A549 (cell line): Measurements from ENCODE around the gene KIAA1755. TPM values are rescaled to one million over a fixed set of nuclear protein-coding genes. Genes with fewer than 3 reads are reported as not detected.
A peak's percentile ranks its signal among the peaks of the same experiment; 100 is the strongest.

Experiments used
- ATAC-seq, 2 experiments: fragments of 200-7000 bp in 1 of 2; fragments of >200 bp in 1 of 2; cut with Nextera tagmentation in 1 of 2; cut with Tn5 transposase in 1 of 2; 3 replicates each; pipeline versions ENCODE4 v1.8.0 to v1.9.1; 2018 to 2020; ENCODE audit warnings: mild to moderate bottlenecking in 1 of 2, moderate library complexity in 1 of 2
- CTCF ChIA-PET: fragments of 300-600 bp; sonication (Branson Sonifier 250); formaldehyde crosslinking; extraction: SDS; loops from one replicate; lab custom pipeline; 2021; ENCODE audit warnings: antibody characterized with exemption, inconsistent platforms; lab: Yijun Ruan, JAX
- POLR2A ChIA-PET: fragments of 350-600 bp; formaldehyde crosslinking; extraction: SDS; loops from one replicate; lab custom pipeline; 2021; ENCODE audit warnings: antibody characterized with exemption, inconsistent platforms; lab: Yijun Ruan, JAX
- DNase-seq, 2 experiments: peaks; one replicate each; pipeline versions ENCODE4 v3.0.0 to v3.0.0-alpha.2; 2011 to 2016; ENCODE audit warnings: low read depth in 1 of 2, low spot score in 1 of 2
- FAIRE-seq: peaks from 2 replicates; lab custom pipeline; 2011; peaks lifted over from hg19 to GRCh38; lab: Jason Lieb, UNC
- H3K27ac ChIP-seq, 2 experiments: fragments of >200 bp; sonication (Bioruptor Twin); formaldehyde crosslinking; 3 replicates each; pipeline ENCODE4 v1.5.1; 2016 to 2017
- H3K4me1 ChIP-seq: fragments of >200 bp; sonication (Bioruptor Twin); formaldehyde crosslinking; 3 replicates; pipeline ENCODE4 v1.6.1; 2016
- H3K4me2 ChIP-seq: fragments of >200 bp; sonication (Bioruptor Twin); formaldehyde crosslinking; 3 replicates; pipeline ENCODE4 v1.6.1; 2016
- H3K4me3 ChIP-seq: fragments of >200 bp; sonication (Bioruptor Twin); formaldehyde crosslinking; 3 replicates; pipeline ENCODE4 v1.5.1; 2016
- H3K9me3 ChIP-seq: fragments of >200 bp; sonication (Bioruptor Twin); formaldehyde crosslinking; 3 replicates; pipeline ENCODE4 v1.6.1; 2016
- BHLHE40 ChIP-seq: IDR thresholded peaks from 2 replicates; pipeline ENCODE4 v1.6.1; 2012; ENCODE audit warnings: low read depth, low read length, inconsistent platforms
- CEBPB ChIP-seq, 2 experiments: fragments of >200 bp in 1 of 2; sonication (Bioruptor Twin) in 1 of 2; formaldehyde crosslinking in 1 of 2; IDR thresholded peaks; 2 replicates each; pipeline ENCODE4 v1.6.1; 2012 to 2016
- CTCF ChIP-seq: fragments of >200 bp; sonication (Bioruptor Twin); formaldehyde crosslinking; IDR thresholded peaks from 3 replicates; pipeline ENCODE4 v1.5.1; 2016
- EHMT2 ChIP-seq: fragments of 200-600 bp; sonication (generic); IDR thresholded peaks from 2 replicates; pipeline ENCODE4 v1.6.1; 2016; ENCODE audit warnings: antibody characterized with exemption, low read depth, mild to moderate bottlenecking, moderate library complexity
- EP300 ChIP-seq, 2 experiments: fragments of >200 bp; sonication (Bioruptor Twin); formaldehyde crosslinking; IDR thresholded peaks; 2 replicates in 1 of 2; 3 replicates in 1 of 2; pipeline ENCODE4 v1.6.1; 2016 to 2017
- FOSL2 ChIP-seq, 2 experiments: fragments of 450-650 bp in 1 of 2; fragments of >200 bp in 1 of 2; sonication (Bioruptor Twin) in 1 of 2; formaldehyde crosslinking; IDR thresholded peaks; 2 replicates each; pipeline versions ENCODE4 v1.5.0 to v1.6.1; 2016 to 2020; ENCODE audit warnings: mild to moderate bottlenecking in 1 of 2, moderate library complexity in 1 of 2
- GATA3 ChIP-seq: IDR thresholded peaks from 2 replicates; pipeline ENCODE4 v1.6.1; 2012; ENCODE audit warnings: borderline replicate concordance
- HES2 ChIP-seq: fragments of >200 bp; sonication (Bioruptor Twin); formaldehyde crosslinking; IDR thresholded peaks from 2 replicates; pipeline ENCODE4 v1.6.1; 2016
- HEYL ChIP-seq: fragments of 250-450 bp; sonication (Bioruptor Pico); IDR thresholded peaks from 2 replicates; pipeline ENCODE4 v1.8.0; 2021; ENCODE audit warnings: mild to moderate bottlenecking, moderate library complexity
- HMGXB4 ChIP-seq: fragments of 250-450 bp; sonication (Bioruptor Pico); IDR thresholded peaks from 2 replicates; pipeline ENCODE4 v1.5.0; 2021; ENCODE audit warnings: mild to moderate bottlenecking, moderate library complexity, borderline replicate concordance
- JUN ChIP-seq, 2 experiments: fragments of >200 bp; sonication (Bioruptor Twin); formaldehyde crosslinking; IDR thresholded peaks; 2 replicates in 1 of 2; 3 replicates in 1 of 2; pipeline ENCODE4 v1.6.1; 2016 to 2017
- JUNB ChIP-seq: fragments of >200 bp; sonication (Bioruptor Twin); formaldehyde crosslinking; IDR thresholded peaks from 2 replicates; pipeline ENCODE4 v1.6.1; 2016
- KDM5A ChIP-seq: fragments of 200-600 bp; sonication (generic); IDR thresholded peaks from 2 replicates; pipeline ENCODE4 v1.6.1; 2016; ENCODE audit warnings: antibody characterized with exemption, mild to moderate bottlenecking
- MAFK ChIP-seq: fragments of 450-650 bp; IDR thresholded peaks from 2 replicates; pipeline ENCODE4 v1.6.1; 2014; ENCODE audit not compliant: partially characterized antibody
- PHF8 ChIP-seq: fragments of 200-600 bp; sonication (generic); IDR thresholded peaks from 2 replicates; pipeline ENCODE4 v1.6.1; 2016; ENCODE audit warnings: low read depth, mild to moderate bottlenecking, antibody characterized with exemption, moderate library complexity, borderline replicate concordance
- POLR2AphosphoS2 ChIP-seq: conservative IDR thresholded peaks from 2 replicates; pipeline ENCODE4 v1.6.1; 2012; ENCODE audit warnings: low read length, improper control_type of control experiment, inconsistent platforms
- RARB ChIP-seq: fragments of 250-450 bp; sonication (Bioruptor Pico); IDR thresholded peaks from 2 replicates; pipeline ENCODE4 v1.8.0; 2021; ENCODE audit warnings: mild to moderate bottlenecking, moderate library complexity
- RCOR1 ChIP-seq: fragments of 150-350 bp; IDR thresholded peaks from 2 replicates; pipeline ENCODE4 v1.6.1; 2014; ENCODE audit warnings: antibody characterized with exemption, low read length, low read depth
- RFX5 ChIP-seq: fragments of 450-650 bp; IDR thresholded peaks from 2 replicates; pipeline ENCODE4 v1.7.1; 2014; ENCODE audit warnings: antibody characterized with exemption, mild to moderate bottlenecking, moderate library complexity
- RNF2 ChIP-seq: fragments of 200-600 bp; sonication (generic); IDR thresholded peaks from 2 replicates; pipeline ENCODE4 v1.6.1; 2016; ENCODE audit warnings: low read depth, mild to moderate bottlenecking, antibody characterized with exemption, moderate library complexity, borderline replicate concordance
- SREBF2 ChIP-seq: fragments of 450-650 bp; IDR thresholded peaks from 2 replicates; pipeline ENCODE4 v1.6.1; 2014; ENCODE audit warnings: mild to moderate bottlenecking, moderate library complexity
- TFCP2L1 ChIP-seq: fragments of 250-450 bp; sonication (Bioruptor Pico); IDR thresholded peaks from 2 replicates; pipeline ENCODE4 v1.5.0; 2021; ENCODE audit warnings: mild to moderate bottlenecking
- USF2 ChIP-seq: fragments of 450-650 bp; IDR thresholded peaks from 2 replicates; pipeline ENCODE4 v1.6.1; 2014; ENCODE audit warnings: antibody characterized with exemption
- ZC3H11A ChIP-seq: fragments of 450-650 bp; IDR thresholded peaks from 2 replicates; pipeline ENCODE4 v1.6.1; 2014; ENCODE audit warnings: antibody characterized with exemption, mild to moderate bottlenecking
- ZNF302 ChIP-seq: fragments of 250-450 bp; sonication (Bioruptor Pico); IDR thresholded peaks from 2 replicates; pipeline ENCODE4 v1.9.0; 2021; ENCODE audit warnings: inconsistent platforms, mild to moderate bottlenecking, moderate library complexity
- WGBS: methylation state at CpG from one replicate; pipeline ENCODE4 v1.1.6; 2017; ENCODE audit errors: missing lambda C conversion rate; 5-methylcytosine and 5-hydroxymethylcytosine counted together
- polyA plus RNA-seq, 4 experiments: library from polyadenylated mRNA; depleted of rRNA in 3 of 4; stranded (reverse); fragments of >200 nt; fragmentation: RNase III in 1 of 4; extraction: RNeasy Plus Mini Kit Qiagen cat#74134 plus additional on column Dnase treatment in 1 of 4; gene quantifications; 2 replicates in 3 of 4; 3 replicates in 1 of 4; pipeline ENCODE4 v1.2.3, GENCODE V29; 2011 to 2017

Gene KIAA1755
- polyA plus RNA-seq, 2 of the 4 experiments (the other 2 are of a cell fraction): 0.04 to 0.21 TPM

- peak overlapping the region; percentile 55 to 87 for H3K27ac ChIP-seq
- H3K4me1 ChIP-seq: peaks cover 41% of the 10 kb centered on the region
- FAIRE-seq: no peak
- POLR2A ChIA-PET: no interaction called here
- CTCF ChIA-PET: interaction anchor here (0.7 to 19.7 kb wide), 7 partner anchors 9 to 103 kb away, joined by 3 to 350 read pairs (median 4); no protein-coding TSS in a partner anchor
- TF ChIP-seq CTCF (no peak), RNF2 (no peak), BHLHE40 (no peak), RARB (no peak), MAFK (peak; percentile 96), ZNF302 (CRISPR knock-in tag) (no peak), EHMT2 (no peak), GATA3 (no peak), HEYL (no peak)
- TF ChIP-seq, all 56 proteins: peak for 1
- 86% methylated on average over 5 of the region's 5 CpGs for WGBS
- ATAC-seq (peak in 1 of 2 experiments; percentile 68; a peak in 3 of 6 replicates), DNase-seq (no peak)
- Histone ChIP-seq H3K4me2 (peak overlapping the region; percentile 36; the same call in 2 of the 3 replicates), H3K9me3 (peaks cover 5% of the 10 kb centered on the region; the same call in 2 of the 3 replicates), H3K4me3 (no peak overlapping the region)
These were observed 73.0 kb downstream of the KIAA1755 start for GRCh38 chr20:38187517-38187916.

- TF ChIP-seq JUN (IDR thresholded peaks at IDR 0.05): peak in 1 of 2 experiments; percentile 55; a peak in 2 of 5 replicates
- TF ChIP-seq ZNF302 (CRISPR knock-in tag): no peak
- TF ChIP-seq FOSL2 (IDR thresholded peaks at IDR 0.05): peak; percentile 31; the same call in 1 of the 2 replicates
- peak; percentile 69 for TF ChIP-seq FOSL2 (CRISPR knock-in tag; IDR thresholded peaks at IDR 0.05)
- TF ChIP-seq EP300 (IDR thresholded peaks at IDR 0.05): peak; percentile 24 to 76; a peak in 2 of 5 replicates
- peak; percentile 57; the same call in 1 of the 2 replicates for TF ChIP-seq GATA3
- peak in 1 of 2 experiments; percentile 17; a peak in 1 of 4 replicates for TF ChIP-seq CEBPB (IDR thresholded peaks at IDR 0.05)
- no peak for TF ChIP-seq ZC3H11A
- no peak for TF ChIP-seq TFCP2L1 (CRISPR knock-in tag)
- peak; percentile 52; the same call in 1 of the 2 replicates for TF ChIP-seq JUNB
- peak in 1 of 2 experiments; percentile 72 for DNase-seq
- peaks cover 37% of the 10 kb centered on the region for H3K4me1 ChIP-seq
- no peak overlapping the region for H3K4me3 ChIP-seq
- H3K27ac ChIP-seq: peak overlapping the region; percentile 55 to 87
- CTCF ChIA-PET: interaction anchor here (0.9 to 19.7 kb wide), 5 partner anchors 10 to 104 kb away, joined by 3 to 350 read pairs (median 4); no protein-coding TSS in a partner anchor
- POLR2A ChIA-PET: no interaction called here
- peak; percentile 31 to 59; a peak in 3 of 6 replicates for ATAC-seq
- peak overlapping the region; percentile 36; the same call in 2 of the 3 replicates for H3K4me2 ChIP-seq
- H3K9me3 ChIP-seq: peaks cover 7% of the 10 kb centered on the region; the same call in 2 of the 3 replicates
- FAIRE-seq: no peak
- WGBS: 35% methylated on average over 4 of the region's 5 CpGs
These were observed 73.7 kb downstream of the KIAA1755 start for GRCh38 chr20:38186788-38187221.

- ChIA-PET POLR2A (no interaction called here), CTCF (interaction anchor here (0.9 to 5.2 kb wide), 2 partner anchors 37 to 61 kb away, joined by 3 to 36 read pairs; no protein-coding TSS in a partner anchor)
- peak overlapping the region; percentile 51 to 83; a peak in 5 of 6 replicates for H3K27ac ChIP-seq
- DNase-seq (peak in 1 of 2 experiments; percentile 66), ATAC-seq (peak in 1 of 2 experiments; percentile 60; a peak in 3 of 6 replicates), FAIRE-seq (no peak)
- 41% methylated on average over 8 of the region's 8 CpGs for WGBS
- no peak overlapping the region for H3K4me3 ChIP-seq
- 0 out of 3 replicates have a peak overlapping the region, but pooled peaks have one; percentile 10 for H3K4me2 ChIP-seq
- peaks cover 37% of the 10 kb centered on the region for H3K4me1 ChIP-seq
- H3K9me3 ChIP-seq: peaks cover 7% of the 10 kb centered on the region; the same call in 2 of the 3 replicates
- TF ChIP-seq JUNB (peak; percentile 42; the same call in 1 of the 2 replicates), USF2 (no peak), POLR2AphosphoS2 (no peak), ZC3H11A (no peak), KDM5A (no peak), SREBF2 (no peak), RNF2 (no peak), PHF8 (no peak), HES2 (no peak), HMGXB4 (CRISPR knock-in tag) (no peak), CTCF (no peak), RCOR1 (no peak), RFX5 (no peak)
These were observed 76.4 kb downstream of the KIAA1755 start for GRCh38 chr20:38184101-38184500.
